IPS-18a (cell line): ENCODE data around the gene TPST1.
"Not testable (repeated sequence)": the region's sequence is repeated elsewhere in the genome, so short reads cannot be mapped to it uniquely, and the experiment has no call there.

Experiments used
- H3K27ac ChIP-seq: one replicate; pipeline ENCODE4 v1.5.1; 2013; ENCODE audit warnings: low read length
- H3K27me3 ChIP-seq: one replicate; pipeline ENCODE4 v1.6.1; 2013; ENCODE audit warnings: mild to moderate bottlenecking, low read length; ENCODE audit not compliant: control insufficient read depth, insufficient read depth
- H3K36me3 ChIP-seq: one replicate; pipeline ENCODE4 v1.6.1; 2013; ENCODE audit warnings: low read depth, low read length; ENCODE audit not compliant: control insufficient read depth
- H3K4me1 ChIP-seq: one replicate; pipeline ENCODE4 v1.6.1; 2013; ENCODE audit warnings: low read depth, low read length; ENCODE audit not compliant: control insufficient read depth
- H3K4me3 ChIP-seq: one replicate; pipeline ENCODE4 v1.5.1; 2013; ENCODE audit warnings: low read length
- H3K9ac ChIP-seq: one replicate; pipeline ENCODE4 v1.6.1; 2013; ENCODE audit warnings: mild to moderate bottlenecking, low read length, moderate library complexity
- H3K9me3 ChIP-seq: one replicate; pipeline ENCODE4 v1.6.1; 2013; ENCODE audit warnings: low read depth, low read length; ENCODE audit not compliant: control insufficient read depth

TPST1 gene

DNA sequence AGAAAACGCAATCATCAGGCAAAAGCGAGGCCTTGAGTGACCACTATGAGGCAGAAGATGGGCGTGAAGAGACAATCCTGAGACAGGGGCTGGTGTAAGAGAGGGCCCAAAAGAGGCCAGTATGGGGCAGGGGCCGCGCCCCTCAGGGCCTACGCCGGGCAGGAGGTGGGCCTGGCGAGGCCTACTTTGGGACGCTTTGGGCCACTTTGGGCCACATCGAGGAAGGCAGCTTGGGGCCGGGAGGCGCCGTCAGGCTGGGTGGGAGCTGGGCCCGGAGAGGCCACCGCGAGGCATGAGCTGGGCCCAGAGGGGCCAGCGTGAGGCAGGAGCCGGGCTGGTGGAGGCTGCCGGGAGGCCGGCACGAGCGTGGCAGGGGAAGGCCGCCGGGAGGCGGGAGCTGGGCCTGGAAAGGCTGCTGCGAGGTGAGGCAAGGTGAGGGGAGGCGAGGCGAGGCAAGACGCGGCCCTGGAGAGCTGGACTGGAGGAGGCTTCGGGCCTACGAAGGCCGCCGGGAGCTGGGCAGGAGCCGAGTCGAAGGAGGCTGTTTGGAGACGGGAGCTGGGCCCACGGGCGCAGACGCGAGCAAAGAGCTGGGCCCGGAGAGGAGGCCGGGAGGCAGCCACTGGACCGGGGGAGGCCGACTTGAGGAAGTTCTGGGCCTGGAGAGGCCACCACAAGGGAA is 171.3 kb downstream of the TPST1 start:
- Histone ChIP-seq H3K27ac (no peak overlapping the region), H3K27me3 (no peaks in the 10 kb centered on the region), H3K4me1 (no peaks in the 10 kb centered on the region), H3K9me3 (no peaks in the 10 kb centered on the region), H3K4me3 (no peak overlapping the region), H3K9ac (no peak overlapping the region), H3K36me3 (no peaks in the 10 kb centered on the region)

DNA sequence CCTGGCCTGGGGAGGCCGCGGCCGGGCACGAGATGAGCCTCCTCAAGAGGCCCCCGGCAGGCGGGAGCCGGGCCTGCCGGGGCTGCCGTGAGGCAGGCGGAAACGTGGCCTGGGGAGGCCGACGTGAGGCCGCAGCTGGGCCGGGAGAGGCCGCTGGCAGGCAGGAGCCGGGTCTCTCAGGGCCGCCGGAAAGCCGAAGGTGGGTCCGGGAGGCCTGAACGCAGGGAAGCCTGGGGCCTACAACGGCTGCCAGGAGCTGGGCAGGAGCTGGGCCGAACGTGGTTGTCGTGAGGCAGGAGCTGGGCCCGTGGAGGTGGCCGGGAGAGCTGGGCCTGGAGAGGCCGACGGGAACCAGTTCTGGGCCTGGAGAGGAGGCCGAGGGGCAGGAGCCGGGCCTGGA is 171.9 kb downstream of the TPST1 start:
- no peak overlapping the region for H3K4me3 ChIP-seq
- H3K27ac ChIP-seq: no peak overlapping the region
- H3K4me1 ChIP-seq: no peaks in the 10 kb centered on the region
- H3K36me3 ChIP-seq: no peaks in the 10 kb centered on the region
- H3K9ac ChIP-seq: no peak overlapping the region
- no peaks in the 10 kb centered on the region for H3K9me3 ChIP-seq
- H3K27me3 ChIP-seq: no peaks in the 10 kb centered on the region

DNA sequence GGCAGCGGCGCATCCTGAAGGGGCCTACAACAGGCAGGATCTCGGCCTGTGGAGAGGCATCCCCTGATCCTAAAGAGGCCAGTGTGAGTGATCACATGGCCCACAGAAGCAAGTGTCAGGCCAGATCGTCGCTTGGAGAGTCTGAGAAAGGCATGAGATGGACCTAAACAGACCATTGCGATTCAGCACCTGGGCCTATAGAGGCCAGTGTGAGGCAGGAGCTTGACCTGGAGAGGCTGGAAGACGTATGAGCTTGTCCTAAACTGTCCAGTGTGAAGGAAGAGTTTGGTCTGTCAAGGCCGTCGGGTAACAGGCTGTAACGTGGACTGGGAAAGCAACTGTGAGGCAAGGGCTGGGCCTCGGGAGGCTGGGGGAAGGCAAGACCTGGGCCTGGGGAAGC is 172.6 kb downstream of the TPST1 start:
- Histone ChIP-seq H3K27ac (no peak overlapping the region), H3K27me3 (no peaks in the 10 kb centered on the region), H3K9ac (no peak overlapping the region), H3K36me3 (no peaks in the 10 kb centered on the region), H3K4me1 (no peaks in the 10 kb centered on the region), H3K9me3 (no peaks in the 10 kb centered on the region), H3K4me3 (no peak overlapping the region)

DNA sequence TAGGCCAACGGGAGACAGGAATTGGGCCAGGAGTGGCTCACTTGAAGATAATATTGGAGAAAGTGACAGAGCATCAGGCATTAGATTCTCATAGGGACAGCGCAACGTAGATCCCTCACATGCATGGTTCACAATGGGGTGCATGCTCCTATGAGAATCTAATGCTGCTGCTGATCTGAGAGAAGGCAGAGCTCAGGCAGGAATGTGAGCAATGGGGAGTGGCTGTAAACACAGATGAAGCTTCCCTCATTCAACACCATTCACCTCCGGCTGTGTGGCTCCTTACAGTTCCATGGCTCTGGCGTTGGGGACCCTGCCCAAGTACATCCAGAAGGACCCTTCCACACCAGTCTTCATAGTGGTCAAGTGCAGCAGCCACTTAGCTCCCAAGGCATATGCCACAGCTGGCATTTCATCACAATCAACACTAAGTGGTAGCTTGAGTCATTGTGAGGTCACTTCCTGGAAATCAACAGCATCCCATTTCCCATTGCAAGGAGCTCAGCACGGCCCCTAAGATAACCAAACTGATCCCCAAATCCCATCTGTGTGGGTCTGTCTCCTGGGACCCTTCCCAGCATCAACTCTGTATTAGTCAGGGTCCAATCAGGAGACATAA is 174.5 kb downstream of the TPST1 start:
- H3K9ac ChIP-seq: no peak overlapping the region
- H3K36me3 ChIP-seq: no peaks in the 10 kb centered on the region
- H3K4me1 ChIP-seq: no peaks in the 10 kb centered on the region
- H3K27me3 ChIP-seq: no peaks in the 10 kb centered on the region
- no peak overlapping the region for H3K27ac ChIP-seq
- no peaks in the 10 kb centered on the region for H3K9me3 ChIP-seq
- no peak overlapping the region for H3K4me3 ChIP-seq

DNA sequence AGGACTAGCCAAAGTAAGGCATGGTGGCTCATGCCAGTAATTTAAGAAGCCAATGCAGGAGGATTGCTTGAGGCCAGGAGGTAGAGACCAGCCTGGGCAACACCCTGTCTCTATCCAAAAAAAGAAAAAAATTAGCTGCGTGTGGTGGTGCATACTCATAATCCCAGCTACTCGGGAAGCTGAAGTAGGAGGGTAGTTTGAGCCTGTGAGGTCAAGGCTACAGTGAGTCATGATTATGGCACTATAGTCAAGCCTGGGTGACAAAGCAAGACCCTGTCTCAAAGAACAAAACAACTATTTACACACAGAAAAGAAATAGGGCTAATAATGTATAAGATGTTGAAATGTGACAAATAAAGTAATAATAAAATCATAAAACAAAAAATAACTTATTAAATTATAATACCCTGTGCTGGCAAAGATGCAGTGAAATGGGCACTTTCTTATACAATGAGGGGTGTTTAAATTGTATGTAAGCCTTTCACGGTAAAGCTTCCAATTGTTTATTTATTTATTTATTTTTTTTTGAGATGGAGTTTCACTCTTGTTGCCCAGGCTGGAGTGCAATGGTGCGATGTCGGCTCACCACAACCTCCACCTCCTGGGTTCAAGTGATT is 175.2 kb downstream of the TPST1 start:
- Histone ChIP-seq H3K36me3 (no peaks in the 10 kb centered on the region), H3K9ac (no peak overlapping the region), H3K27ac (no peak overlapping the region), H3K9me3 (no peaks in the 10 kb centered on the region), H3K4me3 (no peak overlapping the region), H3K27me3 (no peaks in the 10 kb centered on the region), H3K4me1 (no peaks in the 10 kb centered on the region)

DNA sequence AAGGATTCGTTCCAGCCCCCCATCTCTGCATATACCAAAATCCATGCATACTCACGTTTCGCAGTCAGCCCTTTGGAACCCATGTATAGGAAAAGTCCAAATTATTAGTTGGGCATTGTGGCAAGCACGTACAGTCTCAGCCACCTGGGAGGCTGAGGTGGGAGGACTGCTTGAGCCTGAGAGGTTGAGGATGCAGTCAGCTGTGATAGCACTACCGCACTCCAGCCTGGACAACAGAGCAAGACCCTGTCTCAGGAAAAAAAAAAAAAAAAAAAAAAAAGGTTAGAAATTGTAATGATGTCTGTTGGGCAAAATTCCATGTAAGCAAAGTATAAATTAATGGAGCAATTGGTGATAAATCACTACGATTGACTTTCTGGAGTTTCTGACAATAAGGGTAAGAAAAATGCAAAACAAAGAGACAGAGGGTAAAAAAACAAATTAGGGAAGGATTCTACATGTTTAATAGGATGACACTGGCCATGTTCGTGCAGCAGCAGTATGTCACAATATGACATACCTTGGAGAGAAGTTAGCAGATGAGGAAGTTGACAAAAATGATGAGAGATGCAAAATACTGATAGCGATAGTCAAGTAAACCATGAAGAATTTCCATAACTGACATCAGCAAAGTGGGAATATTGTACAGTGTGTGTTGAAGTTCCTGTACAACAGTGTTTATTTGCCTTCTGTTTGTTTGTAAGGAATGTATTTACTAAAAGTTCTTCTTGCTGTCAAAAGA is 177.2 kb downstream of the TPST1 start:
- not testable (repeated sequence) for H3K27me3 ChIP-seq, H3K36me3 ChIP-seq, H3K4me3 ChIP-seq, H3K27ac ChIP-seq, H3K4me1 ChIP-seq, H3K9me3 ChIP-seq, H3K9ac ChIP-seq

DNA sequence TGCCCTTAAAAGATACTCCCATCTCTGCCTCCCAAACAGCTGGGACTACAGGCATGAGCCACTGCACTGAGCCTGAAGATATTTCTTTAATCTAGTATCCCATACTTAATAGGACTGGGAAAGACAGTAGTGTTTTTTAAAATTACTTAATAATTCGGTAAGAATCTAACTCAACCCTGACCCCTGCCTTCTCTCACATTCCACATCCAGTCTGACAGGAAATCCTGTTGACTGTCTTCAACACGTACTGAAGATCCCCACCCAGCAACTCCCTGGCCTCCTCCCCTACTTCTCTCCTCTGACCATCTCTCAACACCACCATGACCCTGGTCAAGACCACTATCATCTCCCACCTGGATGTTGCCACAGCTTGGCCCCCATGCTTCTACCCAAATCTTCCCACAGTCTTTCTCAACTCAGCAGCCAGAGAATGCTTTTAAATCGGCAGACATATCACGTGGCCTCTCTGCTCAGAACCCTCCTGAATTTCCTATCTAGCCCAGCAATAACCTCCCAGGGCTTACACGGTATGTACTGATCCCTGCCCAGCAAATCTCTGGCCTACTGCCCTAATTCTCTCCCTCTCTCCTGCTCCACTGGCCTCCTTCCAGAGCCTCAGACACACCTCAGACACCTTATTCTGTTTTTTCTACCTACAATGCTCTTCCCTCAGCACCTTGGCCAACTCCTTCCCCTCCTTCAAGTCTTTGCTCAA is 180.2 kb downstream of the TPST1 start:
- not testable (repeated sequence) for H3K4me3 ChIP-seq, H3K9ac ChIP-seq, H3K36me3 ChIP-seq, H3K4me1 ChIP-seq, H3K27me3 ChIP-seq, H3K9me3 ChIP-seq, H3K27ac ChIP-seq

DNA sequence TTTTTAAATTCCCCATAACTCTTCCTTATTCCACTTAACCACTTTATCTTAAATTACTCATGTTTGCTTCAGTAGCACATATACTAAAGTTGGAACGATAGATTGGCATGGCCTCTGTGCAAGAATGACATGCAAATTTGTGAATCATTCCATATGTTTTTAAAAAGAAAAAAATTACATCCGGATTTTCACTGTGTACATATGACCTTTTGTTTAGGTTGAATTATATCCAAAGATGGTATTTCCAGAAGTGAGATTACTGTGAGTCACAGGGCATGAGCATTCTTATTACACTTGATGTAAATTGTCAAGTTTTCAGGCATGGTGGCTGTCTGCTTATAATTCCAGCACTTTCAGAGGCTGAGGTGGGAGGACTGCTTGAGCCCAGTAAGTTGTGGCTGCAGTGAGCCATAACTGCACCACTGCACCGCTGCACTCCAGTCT is 190.0 kb downstream of the TPST1 start:
- H3K27ac ChIP-seq, H3K4me1 ChIP-seq, H3K4me3 ChIP-seq, H3K9ac ChIP-seq, H3K36me3 ChIP-seq, H3K9me3 ChIP-seq, H3K27me3 ChIP-seq: not testable (repeated sequence)

DNA sequence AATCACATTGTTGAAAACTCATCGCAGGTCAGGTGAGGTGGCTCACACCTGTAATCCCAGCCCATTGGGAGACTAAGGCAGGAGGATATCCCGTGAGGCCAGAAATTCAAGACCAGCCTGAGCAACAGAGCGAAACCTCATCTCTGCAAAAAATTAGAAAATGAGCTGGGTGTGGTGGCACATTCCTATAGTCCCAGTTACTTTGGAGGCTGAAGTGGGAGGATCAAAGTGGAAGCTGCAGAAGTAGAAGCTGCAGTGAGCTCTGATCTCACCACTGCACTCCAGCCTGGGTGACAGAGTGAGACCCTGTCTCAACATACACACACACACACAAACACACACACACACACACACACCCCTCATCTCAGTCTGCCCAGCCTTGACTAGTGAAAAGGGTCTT is 190.9 kb downstream of the TPST1 start:
- not testable (repeated sequence) for H3K4me3 ChIP-seq, H3K36me3 ChIP-seq, H3K27ac ChIP-seq, H3K9ac ChIP-seq, H3K4me1 ChIP-seq, H3K9me3 ChIP-seq, H3K27me3 ChIP-seq

DNA sequence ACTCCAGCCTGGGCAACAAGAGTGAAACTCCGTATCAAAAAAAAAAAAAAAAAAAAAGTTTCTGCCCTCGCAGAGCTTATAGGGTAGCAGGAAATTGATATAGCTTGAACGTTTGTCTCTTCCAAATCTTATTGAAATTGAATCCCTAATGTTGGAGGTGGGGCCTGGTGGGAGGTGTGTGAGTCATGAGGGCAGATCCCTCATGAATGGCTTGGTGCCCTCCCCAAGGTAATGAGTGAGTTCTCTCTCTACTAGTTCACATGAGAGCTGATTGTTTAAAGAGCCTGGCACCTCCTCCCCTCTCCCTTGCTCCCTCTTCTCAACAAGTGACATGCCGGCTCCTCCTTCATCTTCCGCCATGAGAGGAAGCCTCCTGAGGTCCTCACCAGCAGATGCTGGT is 193.7 kb downstream of the TPST1 start:
- H3K4me3 ChIP-seq, H3K27me3 ChIP-seq, H3K9ac ChIP-seq, H3K36me3 ChIP-seq, H3K4me1 ChIP-seq, H3K9me3 ChIP-seq, H3K27ac ChIP-seq: not testable (repeated sequence)

DNA sequence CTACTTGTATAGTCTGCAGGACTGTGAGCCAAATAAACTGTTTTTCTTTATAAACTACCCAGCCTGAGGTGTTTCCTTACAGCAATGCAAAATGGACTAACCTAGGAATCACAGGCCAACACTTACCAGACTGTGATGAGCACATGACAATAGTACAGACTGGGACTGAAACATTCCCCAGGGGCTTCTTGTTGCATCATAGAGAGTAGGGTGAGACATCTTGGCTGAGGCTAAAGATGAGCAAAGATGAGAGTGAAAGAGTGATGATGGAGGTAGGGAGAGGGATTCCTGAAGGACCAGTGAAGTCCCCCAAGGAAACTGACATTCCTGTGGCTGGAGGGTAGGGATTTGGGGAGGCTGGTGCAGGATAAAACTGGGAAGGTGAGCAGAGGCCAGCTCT is 194.4 kb downstream of the TPST1 start:
- no peak overlapping the region for H3K27ac ChIP-seq
- H3K36me3 ChIP-seq: no peaks in the 10 kb centered on the region

More for the DNA sequence above, 194.4 kb downstream of the TPST1 start:
- no peak overlapping the region for H3K9ac ChIP-seq
- no peak overlapping the region for H3K4me3 ChIP-seq
- H3K27me3 ChIP-seq: no peaks in the 10 kb centered on the region
- no peaks in the 10 kb centered on the region for H3K9me3 ChIP-seq
- no peaks in the 10 kb centered on the region for H3K4me1 ChIP-seq
